NCI-H2029 (cell line): Measurements from ENCODE around the gene METTL17.
"Not testable (repeated sequence)": the region's sequence is repeated elsewhere in the genome, so short reads cannot be mapped to it uniquely, and the experiment has no call there.

Source experiments
- DNase-seq: peaks from one replicate; lab custom pipeline; 2025; lab: John Stamatoyannopoulos, UW

The METTL17 gene

GRCh38 chr14:20996521-20996920, 6.7 kb downstream of the METTL17 start:
- DNase-seq: no peak

DNA sequence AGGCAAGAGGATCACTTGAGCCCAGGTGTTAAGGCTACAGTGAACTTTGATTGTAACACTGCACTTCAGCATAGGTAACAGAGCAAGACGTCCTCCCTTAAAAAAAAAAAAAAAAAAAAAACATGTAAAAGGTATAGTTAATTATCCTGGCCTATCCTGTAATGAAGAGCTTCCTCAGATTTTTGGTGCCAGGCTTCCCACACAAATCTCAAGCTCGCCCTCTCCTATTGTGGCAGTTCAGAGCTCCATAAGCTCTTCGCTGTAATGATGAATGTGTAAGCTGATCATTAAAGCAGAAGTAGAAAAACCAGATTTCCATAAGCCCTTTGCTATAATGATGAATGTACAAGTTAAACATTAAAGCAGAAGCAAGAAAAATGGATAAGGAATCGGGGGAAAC, 7.3 kb downstream of the METTL17 start:
- DNase-seq: no peak

- no peak for DNase-seq
Observed at GRCh38 chr14:20997564-20997963, 7.8 kb downstream of the METTL17 start.

DNA sequence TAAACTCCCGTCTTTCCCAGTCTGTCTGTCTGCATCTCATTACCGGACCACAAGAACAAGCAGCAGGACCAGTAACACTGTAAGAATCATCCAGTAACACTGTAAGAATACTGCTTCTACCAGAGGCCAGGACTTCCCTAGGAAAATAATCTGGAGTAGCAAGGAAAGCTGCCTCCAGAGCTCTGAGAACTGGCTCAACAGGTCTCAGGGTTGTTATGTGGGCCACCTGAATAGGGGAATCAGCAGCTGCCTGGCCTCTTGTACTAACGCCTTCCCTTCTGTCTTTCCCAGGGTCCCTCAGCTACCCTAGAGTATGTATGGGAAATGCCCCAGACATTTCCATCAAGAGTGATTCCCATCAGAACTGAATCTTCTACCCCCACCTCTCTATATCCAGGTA, 8.4 kb downstream of the METTL17 start:
- no peak for DNase-seq

- DNase-seq: no peak
Observed at GRCh38 chr14:20998674-20999366, 9.0 kb downstream of the METTL17 start, which contains the start of gene SLC39A2. Gene SLC39A2, plus strand, starts transcription at chr14:20999293. Its CDS starts 154 bp downstream, at chr14:20999447.

- no peak for DNase-seq
Observed at GRCh38 chr14:20999591-20999990, 9.8 kb downstream of the METTL17 start.

- no peak for DNase-seq
Observed at GRCh38 chr14:21001218-21001617, 11.4 kb downstream of the METTL17 start.

- DNase-seq: no peak
Observed at GRCh38 chr14:21003788-21004346, 14.1 kb downstream of the METTL17 start.

GRCh38 chr14:21009721-21010120, 19.9 kb downstream of the METTL17 start:
- not testable (repeated sequence) for DNase-seq

DNA sequence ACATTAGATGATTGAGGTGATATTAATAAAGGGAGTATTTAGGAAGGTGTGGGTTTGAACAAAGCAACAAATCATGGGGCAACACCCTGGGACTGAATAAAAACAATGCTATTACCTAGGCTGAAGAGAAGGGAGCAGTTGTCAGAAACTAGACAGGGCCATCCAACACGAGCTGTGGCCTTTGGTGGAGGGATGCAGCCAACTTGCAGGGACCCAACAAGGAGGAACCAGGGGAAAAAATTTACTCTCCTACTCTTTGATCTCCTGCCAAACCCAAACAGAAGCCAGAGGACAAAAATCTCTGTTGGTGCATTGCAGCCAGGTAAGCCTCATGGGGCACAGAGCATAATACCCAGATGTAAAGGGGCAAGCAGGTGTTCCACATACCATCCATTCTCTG, 21.4 kb downstream of the METTL17 start:
- DNase-seq: no peak

- DNase-seq: peak; percentile 84
Observed at GRCh38 chr14:21014761-21015190, 25.0 kb downstream of the METTL17 start.

DNA sequence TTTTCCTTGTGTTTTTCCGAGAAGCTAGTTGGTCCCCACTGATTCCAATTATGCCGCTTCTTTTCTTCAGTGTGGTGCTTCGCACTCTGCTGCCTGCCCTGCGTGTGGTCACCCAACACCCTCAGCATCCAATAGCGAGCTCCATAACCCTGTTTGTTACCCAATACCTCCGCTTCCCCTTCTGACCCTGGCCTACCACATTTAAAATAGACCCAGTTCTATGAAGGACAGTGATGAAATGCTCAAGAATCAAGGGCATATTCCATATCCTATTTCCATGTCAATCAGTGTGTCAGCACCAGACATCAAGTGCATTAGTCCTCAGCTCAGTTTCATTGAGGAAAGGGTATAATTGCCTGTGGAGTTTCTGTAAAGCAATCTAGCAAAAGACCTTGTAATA, 25.5 kb downstream of the METTL17 start:
- no peak for DNase-seq

- no peak for DNase-seq
Observed at GRCh38 chr14:21016413-21017190, 26.8 kb downstream of the METTL17 start.

- DNase-seq: no peak
Observed at GRCh38 chr14:21017528-21018245, 27.9 kb downstream of the METTL17 start.

GRCh38 chr14:21018286-21018685, 28.5 kb downstream of the METTL17 start:
- no peak for DNase-seq

DNA sequence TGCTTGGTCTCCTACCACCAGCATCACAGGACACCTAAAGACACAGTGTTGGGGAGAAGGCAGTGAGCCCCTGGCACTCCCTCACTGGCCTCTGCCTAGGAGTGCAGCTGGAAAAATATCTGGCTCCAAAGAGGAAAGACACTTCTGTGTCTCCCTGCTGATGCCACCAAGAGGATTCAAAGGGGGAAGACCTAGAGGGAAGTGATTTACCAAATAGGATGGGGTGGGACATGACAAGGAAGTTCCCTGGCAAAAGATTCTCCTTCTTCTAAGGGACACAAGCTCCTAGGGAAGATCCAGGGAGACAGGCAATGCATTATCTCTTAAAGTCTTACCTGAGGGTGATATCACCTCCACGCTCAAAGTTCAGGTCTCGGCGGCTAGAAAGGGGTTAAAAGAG, 29.0 kb downstream of the METTL17 start:
- no peak for DNase-seq

DNA sequence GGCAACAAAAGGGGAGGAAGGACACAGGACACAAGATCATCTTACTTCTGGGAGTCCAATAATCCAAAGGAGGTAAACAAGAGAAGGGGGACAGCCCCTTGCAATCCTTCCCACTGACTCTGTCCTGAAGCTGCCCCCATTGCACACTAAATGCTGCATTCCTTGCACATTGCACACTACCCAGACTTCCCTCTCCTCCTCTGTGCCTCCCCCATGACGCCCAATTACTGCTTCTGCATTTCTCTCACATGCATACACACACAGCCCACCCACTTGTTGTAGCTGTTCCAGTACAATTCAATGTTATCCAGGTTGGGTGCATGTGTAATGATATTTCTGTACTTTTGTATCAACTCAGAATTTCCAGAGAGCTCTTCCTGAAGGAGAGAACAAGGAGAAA, 29.6 kb downstream of the METTL17 start:
- DNase-seq: no peak

- no peak for DNase-seq
Observed at GRCh38 chr14:21020977-21021545, 31.3 kb downstream of the METTL17 start.

GRCh38 chr14:21022686-21023085, 32.9 kb downstream of the METTL17 start:
- no peak for DNase-seq

GRCh38 chr14:21023174-21023573, 33.4 kb downstream of the METTL17 start:
- no peak for DNase-seq

DNA sequence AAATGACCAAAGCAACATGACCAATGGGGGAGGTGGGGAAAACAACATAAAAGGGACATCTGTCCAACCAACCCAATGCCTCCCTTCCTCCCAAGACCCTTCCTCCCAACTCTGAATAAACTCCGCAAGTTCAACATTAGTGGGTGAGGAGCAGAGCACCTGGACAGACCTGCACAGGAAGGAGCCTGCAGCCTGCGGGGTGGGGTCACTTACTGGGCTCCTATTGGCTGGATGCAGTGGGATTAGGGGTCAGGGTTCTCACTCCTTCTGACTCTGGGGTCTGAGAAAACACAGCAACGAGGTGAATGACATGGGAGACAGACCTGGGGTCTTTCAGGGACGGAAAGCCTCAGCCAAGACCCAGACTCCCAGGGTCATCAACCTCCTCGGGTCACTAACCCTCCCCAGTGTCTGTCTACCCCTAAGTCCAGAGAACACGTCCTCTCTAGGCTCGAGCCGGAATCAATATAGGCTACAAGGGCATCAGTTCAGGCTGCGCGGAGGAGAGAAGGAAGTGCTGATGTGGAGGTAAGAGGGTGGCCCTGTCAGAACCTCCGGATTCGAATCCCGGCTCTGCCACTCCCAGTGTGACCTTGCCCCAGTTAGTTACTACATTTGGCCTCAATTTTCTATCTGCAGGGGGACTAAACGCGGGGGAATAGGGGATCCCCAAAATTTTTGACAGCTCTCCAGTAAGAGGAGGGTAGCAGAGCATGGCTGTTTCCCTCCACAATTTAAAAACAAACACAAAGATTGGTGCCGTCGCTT, 34.2 kb downstream of the METTL17 start:
- no peak for DNase-seq
